IPS-20b (cell line): Measurements from ENCODE around the gene ARHGAP30.
"Not testable (repeated sequence)": the region's sequence is repeated elsewhere in the genome, so short reads cannot be mapped to it uniquely, and the experiment has no call there.

Experiments used
- H3K27ac ChIP-seq: one replicate; pipeline ENCODE4 v1.5.1; 2013; ENCODE audit warnings: low read length
- H3K27me3 ChIP-seq: 2 replicates; pipeline ENCODE4 v1.6.1; 2013; ENCODE audit warnings: mild to moderate bottlenecking, low read length, inconsistent platforms; ENCODE audit not compliant: insufficient read depth
- H3K36me3 ChIP-seq: 2 replicates; pipeline ENCODE4 v1.6.1; 2013; ENCODE audit warnings: low read depth, mild to moderate bottlenecking, inconsistent platforms, low read length, moderate library complexity; ENCODE audit not compliant: insufficient read depth
- H3K4me1 ChIP-seq: 2 replicates; pipeline ENCODE4 v1.6.1; 2013; ENCODE audit warnings: mild to moderate bottlenecking, control low read depth, inconsistent platforms, low read length, moderate library complexity; ENCODE audit not compliant: insufficient read depth
- H3K4me3 ChIP-seq: 2 replicates; pipeline ENCODE4 v1.5.1; 2013; ENCODE audit warnings: mild to moderate bottlenecking, low read length, inconsistent platforms
- H3K9ac ChIP-seq: 2 replicates; pipeline ENCODE4 v1.6.1; 2013; ENCODE audit warnings: low read depth, mild to moderate bottlenecking, inconsistent platforms, low read length, moderate library complexity
- H3K9me3 ChIP-seq: 2 replicates; pipeline ENCODE4 v1.6.1; 2013; ENCODE audit warnings: mild to moderate bottlenecking, low read depth, low read length, inconsistent platforms; ENCODE audit not compliant: insufficient read depth

ARHGAP30 gene

GRCh38 chr1:161069731-161070270 lies at the start of gene ARHGAP30:
Gene ARHGAP30, minus strand, starts transcription at chr1:161069891. Its CDS starts 267 bp downstream, at chr1:161069624.
- H3K27me3 ChIP-seq: no peaks in the 10 kb centered on the region
- no peaks in the 10 kb centered on the region for H3K36me3 ChIP-seq
- no peak within 1 kb of the TSS for H3K27ac ChIP-seq
- H3K4me3 ChIP-seq: no peak within 1 kb of the TSS
- no peaks in the 10 kb centered on the region for H3K9me3 ChIP-seq
- H3K9ac ChIP-seq: no peak within 1 kb of the TSS
- H3K4me1 ChIP-seq: no peaks in the 10 kb centered on the region

GRCh38 chr1:161117759-161118581 lies 48.3 kb upstream of the ARHGAP30 start, which contains the start of the genes NIT1 and PFDN2:
Gene NIT1, plus strand, starts transcription at chr1:161118105. Its CDS starts 72 bp downstream, at chr1:161118177.
Gene PFDN2, minus strand, starts transcription at chr1:161118037. Its CDS starts 11 bp downstream, at chr1:161118026.
- H3K36me3 ChIP-seq: peaks cover 37% of the 10 kb centered on the region
- peak within 1 kb of the TSS; percentile 89 for H3K27ac ChIP-seq

GRCh38 chr1:161115961-161116360 lies 46.3 kb upstream of the ARHGAP30 start:
- H3K9me3 ChIP-seq, H3K4me3 ChIP-seq, H3K27me3 ChIP-seq, H3K4me1 ChIP-seq, H3K27ac ChIP-seq, H3K9ac ChIP-seq: not testable (repeated sequence)
- peaks cover 17% of the 10 kb centered on the region for H3K36me3 ChIP-seq

More at GRCh38 chr1:161117759-161118581, 48.3 kb upstream of the ARHGAP30 start, which contains the start of the genes NIT1 and PFDN2:
- no peaks in the 10 kb centered on the region for H3K27me3 ChIP-seq
- peaks cover 8% of the 10 kb centered on the region; the same call in 1 of the 2 replicates for H3K4me1 ChIP-seq
- peak within 1 kb of the TSS; percentile 99 for H3K4me3 ChIP-seq
- H3K9me3 ChIP-seq: no peaks in the 10 kb centered on the region
- peak within 1 kb of the TSS; percentile 95 for H3K9ac ChIP-seq

- peaks cover 10% of the 10 kb centered on the region for H3K36me3 ChIP-seq
- no peaks in the 10 kb centered on the region for H3K27me3 ChIP-seq
- H3K4me1 ChIP-seq: peaks cover 8% of the 10 kb centered on the region; the same call in 1 of the 2 replicates
- H3K27ac ChIP-seq: no peak overlapping the region
- no peaks in the 10 kb centered on the region for H3K9me3 ChIP-seq
- H3K9ac ChIP-seq: no peak overlapping the region
- H3K4me3 ChIP-seq: no peak overlapping the region
These were observed 45.5 kb upstream of the ARHGAP30 start for GRCh38 chr1:161115132-161115711.

- Histone ChIP-seq H3K4me1 (peaks cover 8% of the 10 kb centered on the region; the same call in 1 of the 2 replicates), H3K27ac (no peak overlapping the region), H3K9me3 (no peaks in the 10 kb centered on the region), H3K27me3 (no peaks in the 10 kb centered on the region), H3K4me3 (no peak overlapping the region), H3K9ac (no peak overlapping the region), H3K36me3 (peaks cover 5% of the 10 kb centered on the region; the same call in 1 of the 2 replicates)
These were observed 44.9 kb upstream of the ARHGAP30 start for GRCh38 chr1:161114556-161114955.

- H3K9ac ChIP-seq: no peak overlapping the region
- no peak overlapping the region for H3K27ac ChIP-seq
- H3K4me3 ChIP-seq: no peak overlapping the region
- H3K9me3 ChIP-seq: no peaks in the 10 kb centered on the region
- peaks cover 12% of the 10 kb centered on the region; the same call in 1 of the 2 replicates for H3K36me3 ChIP-seq
- peaks cover 4% of the 10 kb centered on the region; the same call in 1 of the 2 replicates for H3K4me1 ChIP-seq
- no peaks in the 10 kb centered on the region for H3K27me3 ChIP-seq
These were observed 44.2 kb upstream of the ARHGAP30 start for GRCh38 chr1:161113915-161114314.

GRCh38 chr1:161111527-161111926 lies 41.8 kb upstream of the ARHGAP30 start:
- H3K27ac ChIP-seq: no peak overlapping the region
- H3K27me3 ChIP-seq: no peaks in the 10 kb centered on the region
- H3K4me1 ChIP-seq: no peaks in the 10 kb centered on the region
- H3K4me3 ChIP-seq: no peak overlapping the region
- no peaks in the 10 kb centered on the region for H3K9me3 ChIP-seq
- H3K9ac ChIP-seq: no peak overlapping the region
- H3K36me3 ChIP-seq: peaks cover 17% of the 10 kb centered on the region; the same call in 1 of the 2 replicates

- Histone ChIP-seq H3K36me3 (peaks cover 17% of the 10 kb centered on the region; the same call in 1 of the 2 replicates), H3K4me1 (no peaks in the 10 kb centered on the region), H3K27me3 (no peaks in the 10 kb centered on the region), H3K9me3 (no peaks in the 10 kb centered on the region), H3K27ac (no peak overlapping the region), H3K9ac (no peak overlapping the region), H3K4me3 (no peak overlapping the region)
These were observed 41.4 kb upstream of the ARHGAP30 start for GRCh38 chr1:161111117-161111516.

GRCh38 chr1:161106431-161106830 lies 36.7 kb upstream of the ARHGAP30 start:
- H3K27me3 ChIP-seq: no peaks in the 10 kb centered on the region
- H3K4me1 ChIP-seq: no peaks in the 10 kb centered on the region
- H3K9me3 ChIP-seq: no peaks in the 10 kb centered on the region
- H3K9ac ChIP-seq: no peak overlapping the region
- no peak overlapping the region for H3K27ac ChIP-seq
- peaks cover 22% of the 10 kb centered on the region; the same call in 1 of the 2 replicates for H3K36me3 ChIP-seq
- H3K4me3 ChIP-seq: no peak overlapping the region

- Histone ChIP-seq H3K4me3 (no peak overlapping the region), H3K36me3 (peaks cover 26% of the 10 kb centered on the region), H3K4me1 (no peaks in the 10 kb centered on the region), H3K27me3 (no peaks in the 10 kb centered on the region), H3K9me3 (no peaks in the 10 kb centered on the region), H3K9ac (no peak overlapping the region), H3K27ac (no peak overlapping the region)
These were observed 30.9 kb upstream of the ARHGAP30 start for GRCh38 chr1:161100556-161100955.

GRCh38 chr1:161099090-161099802 lies 29.6 kb upstream of the ARHGAP30 start:
- no peak overlapping the region for H3K27ac ChIP-seq
- H3K27me3 ChIP-seq: peaks cover 3% of the 10 kb centered on the region; the same call in 1 of the 2 replicates
- peak overlapping the region; percentile 89 for H3K4me3 ChIP-seq
- no peaks in the 10 kb centered on the region for H3K4me1 ChIP-seq
- peaks cover 26% of the 10 kb centered on the region for H3K36me3 ChIP-seq
- H3K9me3 ChIP-seq: no peaks in the 10 kb centered on the region
- H3K9ac ChIP-seq: peak overlapping the region; percentile 83; the same call in 1 of the 2 replicates
